Endothelial cell (in vitro differentiated cells): ENCODE measurements around the gene RHBDF1. TPM values are rescaled to one million over a fixed set of nuclear protein-coding genes. Genes with fewer than 3 reads are reported as not detected.
"Not testable (repeated sequence)": the region's sequence is repeated elsewhere in the genome, so short reads cannot be mapped to it uniquely, and the experiment has no call there.

Experiments
- DNase-seq: peaks from one replicate; pipeline ENCODE4 v3.0.0; 2021; ENCODE audit warnings: low spot score
- H3K27ac Mint-ChIP-seq: one replicate; pipeline ENCODE4 v1.8.0; 2021; ENCODE audit warnings: mixed read lengths, inconsistent platforms; ENCODE audit not compliant: unreplicated experiment
- H3K27me3 Mint-ChIP-seq: one replicate; pipeline ENCODE4 v1.8.0; 2021; ENCODE audit warnings: mild to moderate bottlenecking, moderate library complexity, mixed read lengths, inconsistent platforms; ENCODE audit not compliant: unreplicated experiment
- H3K36me3 Mint-ChIP-seq: one replicate; pipeline ENCODE4 v1.8.0; 2021; ENCODE audit warnings: mild to moderate bottlenecking, low read depth, mixed read lengths, inconsistent platforms; ENCODE audit not compliant: unreplicated experiment
- H3K4me1 Mint-ChIP-seq: one replicate; pipeline ENCODE4 v1.8.0; 2021; ENCODE audit warnings: mild to moderate bottlenecking, mixed read lengths, inconsistent platforms; ENCODE audit not compliant: unreplicated experiment
- H3K4me3 Mint-ChIP-seq: one replicate; pipeline ENCODE4 v1.8.0; 2021; ENCODE audit warnings: mild to moderate bottlenecking, mixed read lengths, inconsistent platforms; ENCODE audit not compliant: unreplicated experiment
- H3K9me3 Mint-ChIP-seq: one replicate; pipeline ENCODE4 v1.8.0; 2021; ENCODE audit warnings: mixed read lengths, inconsistent platforms; ENCODE audit not compliant: unreplicated experiment
- total RNA-seq: library from RNA; stranded (reverse); fragmentation: NEBNext Ultra II Directional; extraction: Animal tissue kit (Norgen Biotek cat#: 25700); gene quantifications from one replicate; pipeline ENCODE4 v1.2.1, GENCODE V29; 2021; ENCODE audit not compliant: unreplicated experiment
- TF ChIP-seq, protein P1 (sequence below): fragments of 200-600 bp; sonication (generic); IDR thresholded peaks from one replicate; pipeline ENCODE4 v1.5.0; 2021; ENCODE audit warnings: antibody characterized with exemption; ENCODE audit not compliant: unreplicated experiment

The RHBDF1 gene
- total RNA-seq, 1 donor from 2014 or later = 60.7 TPM

DNA sequence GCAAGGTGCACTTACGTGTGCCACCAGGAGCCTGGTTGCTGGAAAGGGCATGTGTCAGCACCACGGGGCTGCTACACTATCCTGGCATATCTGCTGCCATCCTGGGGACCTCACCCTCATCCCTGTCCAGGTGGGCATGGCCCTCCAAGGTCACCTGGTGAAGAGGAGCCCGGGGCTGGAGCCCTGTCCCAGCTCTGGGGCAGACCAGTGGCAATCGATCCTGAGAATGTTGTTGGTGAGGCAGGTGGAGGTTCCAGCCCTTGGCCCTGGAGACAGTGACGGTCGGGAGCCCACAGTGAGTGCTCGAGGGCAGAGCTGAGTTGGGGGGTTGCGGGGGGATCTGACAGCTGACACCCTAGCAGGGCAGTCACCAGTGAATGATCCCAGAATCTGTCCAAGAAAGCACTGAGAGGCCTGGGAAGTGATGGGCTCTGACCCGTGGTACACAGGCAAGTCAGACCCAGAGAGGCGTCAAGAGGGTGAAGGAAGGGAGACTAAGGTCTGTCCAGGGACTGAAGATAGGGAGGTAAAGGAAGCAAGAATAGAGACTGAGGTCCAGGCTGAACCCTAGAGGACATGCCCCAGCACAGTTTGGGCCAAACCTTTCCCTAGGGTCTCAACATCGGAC is 36.6 kb downstream of the RHBDF1 start:
- Mint-ChIP-seq H3K9me3 (no peaks in the 10 kb centered on the region), H3K27ac (no peak overlapping the region), H3K4me1 (peaks cover 6% of the 10 kb centered on the region), H3K27me3 (peaks cover 6% of the 10 kb centered on the region), H3K4me3 (peak overlapping the region; percentile 60), H3K36me3 (no peaks in the 10 kb centered on the region)
- DNase-seq = no peak
- TF ChIP-seq, protein P1, sequence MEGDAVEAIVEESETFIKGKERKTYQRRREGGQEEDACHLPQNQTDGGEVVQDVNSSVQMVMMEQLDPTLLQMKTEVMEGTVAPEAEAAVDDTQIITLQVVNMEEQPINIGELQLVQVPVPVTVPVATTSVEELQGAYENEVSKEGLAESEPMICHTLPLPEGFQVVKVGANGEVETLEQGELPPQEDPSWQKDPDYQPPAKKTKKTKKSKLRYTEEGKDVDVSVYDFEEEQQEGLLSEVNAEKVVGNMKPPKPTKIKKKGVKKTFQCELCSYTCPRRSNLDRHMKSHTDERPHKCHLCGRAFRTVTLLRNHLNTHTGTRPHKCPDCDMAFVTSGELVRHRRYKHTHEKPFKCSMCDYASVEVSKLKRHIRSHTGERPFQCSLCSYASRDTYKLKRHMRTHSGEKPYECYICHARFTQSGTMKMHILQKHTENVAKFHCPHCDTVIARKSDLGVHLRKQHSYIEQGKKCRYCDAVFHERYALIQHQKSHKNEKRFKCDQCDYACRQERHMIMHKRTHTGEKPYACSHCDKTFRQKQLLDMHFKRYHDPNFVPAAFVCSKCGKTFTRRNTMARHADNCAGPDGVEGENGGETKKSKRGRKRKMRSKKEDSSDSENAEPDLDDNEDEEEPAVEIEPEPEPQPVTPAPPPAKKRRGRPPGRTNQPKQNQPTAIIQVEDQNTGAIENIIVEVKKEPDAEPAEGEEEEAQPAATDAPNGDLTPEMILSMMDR = no peak

DNA sequence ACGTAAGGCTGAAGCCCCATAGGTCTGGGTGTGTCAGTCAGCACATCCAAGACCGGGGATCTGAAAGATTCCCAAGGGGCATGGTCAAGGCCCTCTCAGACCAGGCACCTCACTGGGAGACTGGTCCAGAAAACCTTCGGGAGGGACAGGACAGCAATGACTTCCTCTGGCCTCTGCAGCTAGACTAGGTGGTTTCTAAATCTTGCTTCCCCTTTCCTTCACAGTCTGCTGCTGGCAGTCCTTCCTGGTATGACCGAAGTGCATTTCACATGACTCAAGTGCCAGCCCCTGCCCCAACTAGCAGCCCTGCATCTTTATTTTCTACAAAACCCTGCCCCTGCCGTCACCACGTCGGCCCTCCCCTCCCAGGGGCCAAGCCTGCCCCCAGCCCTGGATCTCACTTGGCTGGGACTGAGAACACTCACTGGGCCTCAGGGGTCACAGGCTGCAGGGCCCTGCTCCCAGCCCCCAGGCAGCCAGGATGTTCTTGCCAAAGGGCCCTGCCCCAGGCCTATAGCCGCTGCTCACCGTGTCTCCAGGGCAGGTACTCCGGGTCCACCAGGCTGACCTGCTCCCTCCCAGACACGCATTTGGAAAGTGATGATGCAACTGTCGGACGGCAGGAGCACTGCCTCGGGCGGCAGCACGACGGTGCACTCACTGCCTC is 37.3 kb downstream of the RHBDF1 start:
- peaks cover 6% of the 10 kb centered on the region for H3K27me3 Mint-ChIP-seq

DNA sequence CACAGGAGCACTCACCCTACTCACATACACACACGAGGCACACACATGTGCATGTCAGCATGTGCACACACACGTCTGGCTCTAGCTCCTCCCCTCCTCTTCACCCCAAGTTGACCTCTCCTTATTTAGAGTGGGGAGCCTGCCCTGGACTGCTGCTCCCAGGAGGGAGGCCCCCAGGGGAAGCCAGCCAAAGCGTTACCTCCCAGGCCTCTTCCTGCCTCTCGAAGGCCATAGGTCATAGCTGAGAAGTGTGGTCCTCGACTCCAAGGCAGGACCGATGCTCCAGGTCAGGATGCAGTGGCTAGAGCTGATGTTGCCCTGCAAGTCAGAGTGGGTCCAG is 37.8 kb downstream of the RHBDF1 start:
- H3K4me1 Mint-ChIP-seq = peaks cover 6% of the 10 kb centered on the region
- TF ChIP-seq, protein P1 = no peak
- H3K4me3 Mint-ChIP-seq = peak overlapping the region; percentile 11
- no peaks in the 10 kb centered on the region for H3K36me3 Mint-ChIP-seq
- peak overlapping the region; percentile 59 for H3K27ac Mint-ChIP-seq
- H3K27me3 Mint-ChIP-seq = peaks cover 6% of the 10 kb centered on the region
- DNase-seq = no peak
- H3K9me3 Mint-ChIP-seq = no peaks in the 10 kb centered on the region

More for the DNA sequence above, 37.3 kb downstream of the RHBDF1 start:
- H3K9me3 Mint-ChIP-seq = no peaks in the 10 kb centered on the region
- H3K36me3 Mint-ChIP-seq = no peaks in the 10 kb centered on the region
- TF ChIP-seq, protein P1 = no peak
- no peak overlapping the region for H3K4me3 Mint-ChIP-seq
- no peak for DNase-seq
- H3K4me1 Mint-ChIP-seq = peaks cover 6% of the 10 kb centered on the region
- no peak overlapping the region for H3K27ac Mint-ChIP-seq

DNA sequence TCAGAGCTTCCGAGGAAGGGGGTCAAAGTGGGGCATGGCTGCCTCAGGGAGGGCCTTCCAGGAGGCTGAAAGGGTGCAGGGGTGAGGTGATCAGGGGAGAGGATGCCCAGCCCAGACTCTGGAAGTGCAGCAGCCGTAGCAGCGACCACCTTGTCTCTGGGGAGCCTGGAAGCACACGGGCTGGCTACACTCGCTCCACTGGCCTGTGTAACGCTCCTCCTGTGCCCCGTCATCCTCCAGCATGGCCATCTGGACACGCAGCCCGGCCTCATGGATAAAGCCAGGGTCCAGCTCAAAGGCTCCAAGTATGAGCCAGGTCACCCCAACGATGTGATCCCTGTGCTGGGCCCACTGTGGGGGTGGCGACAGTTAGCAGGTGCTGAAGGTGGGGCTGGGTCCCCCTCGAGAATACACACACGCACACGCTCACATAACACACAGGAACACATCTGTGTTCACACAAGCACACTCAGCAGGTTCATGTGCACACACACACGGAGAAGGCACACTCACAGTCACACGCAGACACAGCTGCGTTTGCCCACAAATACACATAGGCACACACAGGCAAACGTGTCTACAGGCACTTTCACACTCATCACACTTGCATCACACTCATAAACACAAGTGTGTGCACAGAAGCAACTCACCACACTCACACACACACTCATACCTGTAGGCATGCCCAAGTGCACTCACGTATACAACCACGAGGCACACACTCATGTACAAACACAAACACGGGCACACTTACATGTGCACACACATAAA is 38.4 kb downstream of the RHBDF1 start:
- peaks cover 6% of the 10 kb centered on the region for H3K4me1 Mint-ChIP-seq
- peaks cover 6% of the 10 kb centered on the region for H3K27me3 Mint-ChIP-seq
- H3K9me3 Mint-ChIP-seq = no peaks in the 10 kb centered on the region
- peak overlapping the region; percentile 11 for H3K4me3 Mint-ChIP-seq
- H3K27ac Mint-ChIP-seq = peak overlapping the region; percentile 59
- TF ChIP-seq, protein P1 = no peak
- H3K36me3 Mint-ChIP-seq = no peaks in the 10 kb centered on the region
- DNase-seq = no peak

DNA sequence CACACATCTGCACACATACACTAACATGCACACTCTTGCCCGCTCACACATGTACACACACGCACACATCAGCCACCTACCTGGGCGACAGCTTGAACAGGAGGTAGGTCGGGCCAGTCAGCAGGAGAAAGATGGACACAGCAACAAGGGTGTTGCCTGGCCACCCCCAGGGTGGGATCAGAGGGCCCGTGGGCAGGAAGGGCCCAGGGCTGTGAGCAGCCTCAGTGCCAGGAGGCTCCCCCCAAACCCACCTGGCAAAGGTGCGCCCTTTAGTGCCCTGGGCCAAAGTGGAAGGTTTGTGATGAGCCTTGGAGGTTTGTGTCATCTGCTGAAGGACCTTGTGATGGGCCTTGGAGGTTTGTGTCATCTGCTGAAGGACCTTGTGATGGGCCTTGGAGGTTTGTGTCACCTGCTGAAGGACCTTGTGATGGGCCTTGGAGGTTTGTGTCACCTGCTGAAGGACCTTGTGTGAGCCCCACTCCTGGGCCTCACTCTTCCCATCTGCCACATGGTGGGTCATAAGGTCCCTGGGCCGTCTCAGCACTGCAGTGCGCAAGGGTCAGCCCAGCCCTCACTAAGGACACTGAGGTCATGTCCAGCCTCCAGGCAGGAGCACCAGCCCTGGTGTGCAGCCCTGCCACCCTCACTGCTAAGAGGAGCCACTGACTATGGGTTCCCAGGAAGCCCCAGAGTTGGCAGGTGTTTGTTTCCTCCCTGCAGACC is 39.1 kb downstream of the RHBDF1 start:
- not testable (repeated sequence) for H3K4me1 Mint-ChIP-seq, H3K36me3 Mint-ChIP-seq

DNA sequence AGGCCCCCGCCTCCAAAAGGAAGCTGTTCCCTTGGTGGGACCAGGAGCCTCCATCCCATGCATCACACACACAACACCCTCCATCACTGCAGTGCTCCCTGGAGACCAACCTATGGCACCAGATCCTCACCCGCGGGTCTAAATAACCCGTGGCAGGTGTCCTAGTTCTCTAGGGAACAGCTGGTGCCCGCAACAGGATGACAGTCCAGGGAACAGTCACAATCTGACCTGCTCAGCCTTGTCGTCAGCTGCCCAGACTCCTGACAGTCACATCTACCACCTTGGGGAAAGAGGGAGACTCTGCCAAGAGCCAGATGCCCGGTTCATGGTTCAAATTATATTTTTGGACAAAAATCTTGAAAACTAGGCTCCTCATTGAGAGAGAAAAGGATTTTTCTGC is 41.8 kb downstream of the RHBDF1 start:
- H3K27me3 Mint-ChIP-seq, H3K27ac Mint-ChIP-seq, H3K4me3 Mint-ChIP-seq, H3K36me3 Mint-ChIP-seq, DNase-seq, H3K4me1 Mint-ChIP-seq, H3K9me3 Mint-ChIP-seq: not testable (repeated sequence)

More for the DNA sequence above, 39.1 kb downstream of the RHBDF1 start:
- not testable (repeated sequence) for H3K27me3 Mint-ChIP-seq, H3K9me3 Mint-ChIP-seq, DNase-seq, H3K4me3 Mint-ChIP-seq, H3K27ac Mint-ChIP-seq

DNA sequence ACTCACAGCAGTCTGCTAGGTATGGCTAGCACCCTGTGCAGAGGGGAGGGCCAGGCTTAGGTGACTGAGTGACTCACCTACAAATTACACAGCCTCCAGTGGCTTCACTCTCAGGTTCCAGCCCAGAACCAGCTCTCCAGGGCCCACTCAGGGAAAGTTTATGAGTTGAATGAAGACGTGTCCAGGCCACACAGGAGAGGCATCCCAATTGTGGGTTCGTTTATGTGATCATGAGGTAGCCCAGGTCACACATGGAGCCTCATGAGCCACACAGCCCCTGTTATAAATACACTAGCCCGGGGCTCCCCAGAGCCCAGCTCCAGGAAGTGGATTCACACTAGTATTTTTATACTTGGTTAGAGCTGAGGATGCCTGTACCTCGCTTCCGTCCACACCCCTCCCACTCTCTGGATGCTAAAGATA is 46.5 kb downstream of the RHBDF1 start:
- H3K36me3 Mint-ChIP-seq, DNase-seq, H3K9me3 Mint-ChIP-seq, H3K4me1 Mint-ChIP-seq, H3K27me3 Mint-ChIP-seq, H3K27ac Mint-ChIP-seq, H3K4me3 Mint-ChIP-seq: not testable (repeated sequence)
